Heart left ventricle (tissue), 16 donors: ENCODE data around the gene GNA14. TPM values are rescaled to one million over a fixed set of nuclear protein-coding genes. Genes with fewer than 3 reads are reported as not detected.

Experiments used
- ATAC-seq, 4 donors: fragments of 200-7000 bp; cut with Tn5 transposase; one replicate each; pipeline ENCODE4 v1.9.1; 2020 to 2022; ENCODE audit warnings: moderate library complexity in 4 of 4, mild to moderate bottlenecking in 3 of 4, moderate number of reproducible peaks in 1 of 4
- DNase-seq, 5 donors: peaks; one replicate each; pipeline ENCODE4 v3.0.0-alpha.2; 2020
- H3K27ac ChIP-seq, 12 donors: fragments of 200-600 bp; sonication (generic) in 4 of 12; one replicate each; pipeline versions ENCODE4 v1.5.0 to v1.8.0; 2016 to 2022; ENCODE audit warnings: mild to moderate bottlenecking in 2 of 12
- H3K27me3 ChIP-seq, 9 donors: fragments of 200-600 bp; sonication (generic) in 2 of 9; one replicate each; pipeline versions ENCODE4 v1.5.1 to v1.8.0; 2016 to 2022; ENCODE audit warnings: mild to moderate bottlenecking in 3 of 9
- H3K36me3 ChIP-seq, 9 donors: fragments of 200-600 bp; sonication (generic) in 2 of 9; one replicate each; pipeline versions ENCODE4 v1.5.0 to v1.8.0; 2018 to 2022; ENCODE audit warnings: mild to moderate bottlenecking in 2 of 9
- H3K4me1 ChIP-seq, 12 donors: fragments of 200-600 bp; sonication (generic) in 4 of 12; one replicate each; pipeline versions ENCODE4 v1.5.0 to v1.8.0; 2016 to 2022; ENCODE audit warnings: mild to moderate bottlenecking in 3 of 12
- H3K4me3 ChIP-seq, 12 donors: fragments of 200-600 bp; sonication (generic) in 4 of 12; one replicate each; pipeline versions ENCODE4 v1.5.0 to v1.8.0; 2017 to 2022; ENCODE audit warnings: mild to moderate bottlenecking in 9 of 12, moderate library complexity in 4 of 12
- H3K9me3 ChIP-seq, 12 donors: fragments of 200-600 bp; sonication (generic) in 4 of 12; one replicate each; pipeline versions ENCODE4 v1.5.0 to v1.8.0; 2016 to 2022; ENCODE audit warnings: mild to moderate bottlenecking in 1 of 12
- POLR2A ChIP-seq, 2 donors: fragments of 450-650 bp; IDR thresholded peaks; one replicate each; pipeline ENCODE4 v1.6.1; 2017; ENCODE audit warnings: antibody characterized with exemption in 2 of 2, mild to moderate bottlenecking in 2 of 2, moderate library complexity in 2 of 2
- WGBS, 4 donors: extraction: QIAGEN DNeasy Blood & Tissue Kit in 2 of 4; methylation state at CpG; one replicate each; pipeline versions ENCODE4 v1.1.5 to v1.1.7; 2013 to 2018; 5-methylcytosine and 5-hydroxymethylcytosine counted together
- intact Hi-C, 10 donors: fragments of 100-400 bp; cut with DNase I; formaldehyde crosslinking; loops; one replicate each; pipeline versions ENCODE4 v1.11.1 to v1.14.2; 2022
- polyA plus RNA-seq, 2 donors: library from polyadenylated mRNA; stranded (reverse); fragments of 200-250 nt; gene quantifications; one replicate each; pipeline ENCODE4 v1.2.3, GENCODE V29; 2013
- total RNA-seq, 9 donors: library from RNA; depleted of rRNA in 2 of 9; stranded (reverse); fragments of >200 nt in 2 of 9; fragmentation: NEBNext Ultra II Directional in 3 of 9; extraction: Animal tissue kit (Norgen Biotek cat#: 25700) in 3 of 9; gene quantifications; one replicate each; pipeline versions ENCODE4 v1.1.0 to v1.2.4, GENCODE V29; 2016 to 2023
- TF ChIP-seq, protein P1 (sequence below), 12 donors: fragments of 200-600 bp; sonication (generic) in 4 of 12; IDR thresholded peaks; one replicate each; pipeline versions ENCODE4 v1.5.0 to v1.8.0; 2018 to 2022; ENCODE audit warnings: antibody characterized with exemption in 12 of 12, mild to moderate bottlenecking in 5 of 12
- donor health status: ischemic (EF 13 %, LVEDD 7.1; RV severe dilation, severe dysfunction).
- donor health status: healthy with polysubstance abuse.
- donor health status: DM: no; HTN: yes; CAD: no.
- donor health status: DM: no; HTN: no; CAD: no.
- donor health status: ischemic (EF 25% LVEDD 6.9; RV normal size, moderate dysfunction).
- donor health status: ischemic (EF 25% LVEDD 5.7; RV mildly dilated, moderate dysfunction).
- donor health status: healthy.
- donor health status: DM: yes; HTN: yes; CAD: no.
- donor health status: ischemic (EF 35%, LVEDD 5.7; RV mildly dilated, moderate dysfunction).
- donor health status: nonischemic (EF 11% LVEDD 7.7; RV severe dilation, severe dysfunction).
- donor health status: DM: yes; HTN: yes; CAD: no.
- donor health status: PGD.
- donor health status: ischemic (EF 29% LVEDD 5.4; RV normal size, mild dysfunction).
- donor health status: nonischemic (EF 23%, LVEDD 6.1; RV moderate dilation, normal function).

The GNA14 gene
- total and polyA plus RNA-seq, 11 donors, result 0.38 to 6.5 (median 1.3) TPM

DNA sequence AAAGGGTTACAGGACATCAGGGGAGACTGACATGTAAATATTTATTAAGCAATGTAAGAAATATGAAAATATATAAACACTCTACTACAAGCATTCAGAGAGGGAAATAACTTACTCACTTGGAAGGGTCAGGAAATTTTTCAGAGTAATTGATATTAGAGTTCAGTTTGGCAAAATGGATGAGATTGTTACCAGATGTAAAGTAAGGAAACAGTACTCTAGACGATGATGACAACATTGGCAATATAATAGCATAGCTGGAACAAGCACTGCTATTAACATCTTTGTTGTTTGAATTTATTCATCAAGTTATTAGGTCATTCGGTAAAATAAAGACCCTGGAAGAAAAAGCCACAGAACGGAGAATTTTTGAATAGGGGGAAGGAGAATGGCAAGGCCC lies 49.1 kb downstream of the GNA14 start:
- Histone ChIP-seq H3K27ac (peak overlapping the region in 9 of 12 donors; percentile 16 to 80 (median 59)), H3K27me3 (no peaks in the 10 kb centered on the region), H3K4me1 (peaks cover 0 to 54% (median 34%) of the 10 kb centered on the region in 12 donors), H3K36me3 (no peaks in the 10 kb centered on the region), H3K4me3 (no peak overlapping the region), H3K9me3 (no peaks in the 10 kb centered on the region)
- intact Hi-C loops, result loop anchor here in 3 of 10 donors (2.0 to 5.0 kb wide), 4 partner anchors 48 to 87 kb away; partner anchors contain the start of gene GNA14 (in 1 of the 3)
- peak in 1 of 4 donors; percentile 41 for ATAC-seq
- DNase-seq, result no peak
- 52 to 63% (median 54%) methylated on average over 3 of the region's 3 CpGs for WGBS, 4 donors
- TF ChIP-seq POLR2A (IDR thresholded peaks at IDR 0.05), result no peak
- TF ChIP-seq, protein P1, sequence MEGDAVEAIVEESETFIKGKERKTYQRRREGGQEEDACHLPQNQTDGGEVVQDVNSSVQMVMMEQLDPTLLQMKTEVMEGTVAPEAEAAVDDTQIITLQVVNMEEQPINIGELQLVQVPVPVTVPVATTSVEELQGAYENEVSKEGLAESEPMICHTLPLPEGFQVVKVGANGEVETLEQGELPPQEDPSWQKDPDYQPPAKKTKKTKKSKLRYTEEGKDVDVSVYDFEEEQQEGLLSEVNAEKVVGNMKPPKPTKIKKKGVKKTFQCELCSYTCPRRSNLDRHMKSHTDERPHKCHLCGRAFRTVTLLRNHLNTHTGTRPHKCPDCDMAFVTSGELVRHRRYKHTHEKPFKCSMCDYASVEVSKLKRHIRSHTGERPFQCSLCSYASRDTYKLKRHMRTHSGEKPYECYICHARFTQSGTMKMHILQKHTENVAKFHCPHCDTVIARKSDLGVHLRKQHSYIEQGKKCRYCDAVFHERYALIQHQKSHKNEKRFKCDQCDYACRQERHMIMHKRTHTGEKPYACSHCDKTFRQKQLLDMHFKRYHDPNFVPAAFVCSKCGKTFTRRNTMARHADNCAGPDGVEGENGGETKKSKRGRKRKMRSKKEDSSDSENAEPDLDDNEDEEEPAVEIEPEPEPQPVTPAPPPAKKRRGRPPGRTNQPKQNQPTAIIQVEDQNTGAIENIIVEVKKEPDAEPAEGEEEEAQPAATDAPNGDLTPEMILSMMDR (IDR thresholded peaks at IDR 0.05), result no peak

DNA sequence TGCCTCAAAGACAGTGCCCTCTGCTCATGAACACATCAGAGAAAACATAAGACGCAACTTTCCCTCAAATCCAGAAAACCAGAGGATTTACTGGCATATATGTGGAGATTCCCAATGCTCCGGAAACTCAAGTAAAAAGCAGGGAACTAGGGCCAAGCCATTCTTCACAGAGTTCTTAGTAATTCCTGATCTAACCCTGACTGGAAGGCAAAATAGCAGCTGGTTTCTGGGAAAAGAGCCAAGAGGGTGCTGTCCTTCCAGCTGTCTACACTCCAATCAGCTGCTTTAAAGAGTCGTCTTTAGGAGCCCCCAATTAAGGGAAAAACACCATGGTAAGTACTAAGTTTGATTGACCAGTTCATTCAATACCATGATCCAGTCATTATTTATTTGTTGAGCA lies 49.6 kb downstream of the GNA14 start:
- H3K36me3 ChIP-seq, result no peaks in the 10 kb centered on the region
- no peak for TF ChIP-seq POLR2A (IDR thresholded peaks at IDR 0.05)
- H3K9me3 ChIP-seq, result no peaks in the 10 kb centered on the region
- peak overlapping the region in 10 of 12 donors; percentile 25 to 80 (median 62) for H3K27ac ChIP-seq
- no peaks in the 10 kb centered on the region for H3K27me3 ChIP-seq
- peaks cover 0 to 58% (median 34%) of the 10 kb centered on the region in 12 donors for H3K4me1 ChIP-seq
- peak in 4 of 5 donors; percentile 31 to 59 (median 54) for DNase-seq
- H3K4me3 ChIP-seq, result no peak overlapping the region
- intact Hi-C loops, result loop anchor here in 3 of 10 donors (2.0 to 5.0 kb wide), 4 partner anchors 49 to 86 kb away; partner anchors contain the start of gene GNA14 (in 1 of the 3)
- peak in 3 of 4 donors; percentile 72 to 90 (median 83) for ATAC-seq
- 22 to 37% (median 28%) methylated on average over 3 of the region's 3 CpGs for WGBS, 4 donors

DNA sequence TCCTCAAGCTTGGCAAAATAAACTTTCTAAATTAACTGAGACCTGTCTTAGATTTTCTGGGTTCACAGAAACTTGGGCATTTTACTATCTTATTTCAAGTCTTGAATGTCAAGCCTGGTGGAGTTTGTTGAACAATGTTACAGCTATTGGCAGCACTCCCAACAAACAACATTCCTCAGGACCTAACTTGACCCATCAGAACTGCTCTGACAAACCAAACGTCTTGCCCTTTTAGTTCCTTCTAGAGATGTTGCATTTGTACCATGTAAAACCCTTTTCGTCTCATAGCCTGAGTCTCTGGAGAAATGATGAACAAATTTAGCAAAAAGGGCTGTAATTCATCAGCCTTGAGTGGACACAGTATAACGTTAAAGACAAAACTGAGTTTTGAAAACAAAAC lies 51.1 kb downstream of the GNA14 start:
- H3K27me3 ChIP-seq, result no peaks in the 10 kb centered on the region
- intact Hi-C loops, result loop anchor here in 2 of 10 donors (5.0 kb wide), 3 partner anchors 50 to 85 kb away; partner anchors contain the start of gene GNA14 (in 1 of the 2)
- ATAC-seq (peak in 1 of 4 donors; percentile 14), DNase-seq (no peak)
- TF ChIP-seq POLR2A (IDR thresholded peaks at IDR 0.05), result no peak
- TF ChIP-seq, protein P1 (IDR thresholded peaks at IDR 0.05), result no peak
- 47 to 64% (median 55%) methylated on average over 3 of the region's 3 CpGs for WGBS, 4 donors
- no peak overlapping the region for H3K4me3 ChIP-seq
- H3K27ac ChIP-seq, result peak overlapping the region in 5 of 12 donors; percentile 7 to 80 (median 62)
- H3K36me3 ChIP-seq, result no peaks in the 10 kb centered on the region
- H3K9me3 ChIP-seq, result no peaks in the 10 kb centered on the region
- H3K4me1 ChIP-seq, result peaks cover 0 to 60% (median 34%) of the 10 kb centered on the region in 12 donors

DNA sequence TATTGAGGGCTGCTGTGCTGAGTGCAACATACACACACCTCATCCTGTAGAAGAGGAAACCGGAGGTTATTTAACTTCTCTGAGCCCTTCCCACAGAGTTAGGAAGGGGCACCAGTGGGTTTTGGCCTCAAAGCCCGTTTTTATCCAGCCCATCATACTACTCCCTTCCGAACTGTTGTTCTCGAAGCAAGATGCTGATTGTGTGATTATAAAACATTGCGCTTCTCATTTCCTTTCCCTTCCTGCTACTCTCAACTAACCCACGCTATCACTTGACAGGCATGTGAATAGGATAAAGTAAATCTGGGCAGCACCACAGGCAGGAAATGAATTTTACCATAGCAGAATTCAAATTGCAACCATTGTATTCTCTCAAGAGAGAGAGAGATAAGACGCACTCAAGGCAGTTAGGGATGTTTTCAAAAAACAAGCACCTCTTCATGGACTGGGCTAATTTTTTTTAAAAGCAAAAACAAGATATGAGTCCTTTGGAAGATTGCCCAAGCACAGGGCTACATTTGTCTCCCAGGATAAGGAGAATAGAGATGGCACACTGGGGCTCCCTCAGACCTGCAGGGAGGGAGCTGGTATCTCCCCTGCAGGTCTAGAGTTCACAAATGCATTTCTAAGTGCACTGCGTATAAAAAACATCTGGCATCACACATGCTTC lies 52.6 kb downstream of the GNA14 start:
- Histone ChIP-seq H3K4me3 (no peak overlapping the region), H3K4me1 (peaks cover 0 to 60% (median 34%) of the 10 kb centered on the region in 12 donors), H3K9me3 (no peaks in the 10 kb centered on the region), H3K27ac (peak overlapping the region in 10 of 12 donors; percentile 1 to 80 (median 30)), H3K27me3 (no peaks in the 10 kb centered on the region), H3K36me3 (no peaks in the 10 kb centered on the region)
- 23 to 35% (median 30%) methylated on average over 8 of the region's 8 CpGs for WGBS, 4 donors
- DNase-seq, result no peak
- TF ChIP-seq, protein P1 (IDR thresholded peaks at IDR 0.05), result no peak
- TF ChIP-seq POLR2A (IDR thresholded peaks at IDR 0.05), result no peak
- ATAC-seq, result peak in 3 of 4 donors; percentile 38 to 63 (median 61)
- intact Hi-C loops, result loop anchor here in 2 of 10 donors (5.0 kb wide), 3 partner anchors 52 to 83 kb away; partner anchors contain the start of gene GNA14 (in 1 of the 2)
